IPS-NIHi11 (cell line): Measurements from ENCODE around the gene MAP1LC3B.

ENCODE experiments used
- DNase-seq: peaks from one replicate; pipeline ENCODE4 v3.0.0; 2012; ENCODE audit warnings: mixed read lengths, low spot score

Gene MAP1LC3B

DNA sequence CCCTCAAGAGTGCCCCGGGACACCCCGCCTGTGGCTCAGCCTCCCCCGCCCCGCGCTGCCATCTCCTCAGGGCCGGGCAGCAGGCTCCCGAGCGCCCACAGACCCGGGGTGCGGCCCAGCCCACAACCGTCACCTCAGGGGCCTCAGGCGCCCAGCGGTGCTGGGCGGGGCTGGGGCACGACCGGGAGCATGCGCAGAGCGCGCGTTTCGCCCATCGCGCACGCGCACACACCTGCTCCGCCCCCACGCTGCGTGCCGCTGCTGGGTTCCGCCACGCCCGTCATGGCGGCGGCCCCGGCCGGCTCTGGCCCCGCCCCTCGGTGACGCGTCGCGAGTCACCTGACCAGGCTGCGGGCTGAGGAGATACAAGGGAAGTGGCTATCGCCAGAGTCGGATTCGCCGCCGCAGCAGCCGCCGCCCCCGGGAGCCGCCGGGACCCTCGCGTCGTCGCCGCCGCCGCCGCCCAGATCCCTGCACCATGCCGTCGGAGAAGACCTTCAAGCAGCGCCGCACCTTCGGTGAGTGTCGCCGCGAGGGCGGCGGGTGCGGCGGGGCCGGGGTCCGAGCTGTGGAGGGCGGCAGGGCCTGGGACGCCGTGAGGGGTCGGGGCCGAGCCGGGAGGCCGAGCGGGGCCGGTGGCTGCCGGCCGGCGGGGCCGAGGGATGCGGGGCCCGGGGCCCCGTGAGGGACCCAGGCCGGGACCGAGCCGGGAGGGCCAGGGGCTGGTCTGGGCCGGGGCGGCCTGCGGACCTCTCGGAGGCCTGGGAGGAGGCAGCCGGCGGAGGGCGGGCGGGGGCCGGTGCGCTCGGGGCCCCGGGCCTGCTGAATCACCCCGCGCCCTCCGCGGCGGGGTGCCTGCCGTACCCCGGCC is at the start of gene MAP1LC3B:
Gene MAP1LC3B, plus strand, starts transcription at position 387 of the 871 bp plus-strand sequence. Its CDS starts 92 bp downstream, at position 479.
- DNase-seq: peak; percentile 96

DNA sequence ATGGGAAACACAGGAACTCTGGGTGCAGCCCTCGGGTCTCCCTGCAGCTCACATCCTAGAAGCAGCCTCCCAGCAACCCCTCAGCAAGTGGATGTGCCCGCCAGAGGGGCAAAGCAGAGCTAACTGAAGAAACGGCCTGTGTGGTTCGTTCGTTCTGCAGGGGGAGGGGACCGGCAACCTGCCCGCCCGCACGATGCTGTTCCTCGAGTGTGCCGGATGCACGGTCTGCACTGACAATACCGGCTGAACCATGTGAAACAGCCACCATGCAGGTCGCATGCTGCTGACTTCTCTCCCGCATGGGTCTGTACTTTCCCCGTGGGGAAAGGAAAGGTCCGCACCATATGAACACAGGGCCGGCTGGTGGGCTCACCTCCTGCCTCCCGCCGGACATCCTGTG is 49.6 kb upstream of the MAP1LC3B start:
- DNase-seq: no peak

DNA sequence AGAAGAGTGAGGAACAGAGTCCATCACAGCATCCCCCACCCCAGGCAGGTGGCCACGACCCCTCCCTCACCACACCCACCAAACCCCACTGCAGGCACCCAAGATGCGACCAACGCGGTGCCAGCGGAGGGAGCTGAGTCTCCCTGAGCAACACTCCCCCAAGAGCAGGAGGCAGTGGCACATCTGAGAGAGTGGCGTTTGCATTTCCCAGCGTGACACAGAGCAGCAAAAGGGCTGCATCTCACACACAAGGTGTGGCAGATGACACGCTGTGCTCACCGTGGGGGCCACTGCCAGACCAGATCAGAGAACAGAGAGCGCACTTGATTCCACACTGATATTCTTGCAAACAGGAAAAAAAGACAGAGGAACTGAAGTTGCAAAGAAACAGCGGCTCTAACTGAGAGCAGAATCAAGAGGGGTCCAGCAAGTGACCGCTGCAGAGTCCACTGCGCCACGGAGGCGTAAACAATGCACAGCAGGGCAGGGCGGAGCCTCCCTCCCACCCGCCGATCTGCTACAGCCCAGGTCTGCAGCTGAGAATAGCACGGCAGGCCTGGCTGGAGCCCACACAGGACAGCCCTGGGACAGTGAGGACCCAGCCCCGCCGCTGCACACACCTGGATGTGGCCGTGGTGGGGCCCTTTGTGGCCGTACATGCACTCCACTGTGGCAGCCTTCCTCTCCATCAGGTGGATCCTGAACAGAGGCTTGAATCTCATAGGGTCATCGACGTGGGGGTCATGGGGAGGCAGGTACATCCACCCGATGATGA is 49.0 kb upstream of the MAP1LC3B start:
- no peak for DNase-seq

DNA sequence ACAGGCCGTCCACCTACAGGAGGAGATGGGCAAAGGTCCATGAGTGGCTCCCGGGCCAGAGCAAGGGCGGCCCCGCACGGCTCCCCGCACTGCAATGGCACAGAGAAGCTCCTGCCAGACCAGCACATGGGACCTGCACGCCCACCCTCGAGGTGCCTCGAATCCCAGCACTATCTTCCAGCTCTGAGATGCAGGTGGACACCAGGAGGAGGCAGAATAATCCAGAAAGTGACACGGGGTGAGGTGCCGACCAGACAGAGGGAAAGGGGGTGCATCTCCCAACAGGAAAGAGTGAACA is 48.4 kb upstream of the MAP1LC3B start:
- no peak for DNase-seq

DNA sequence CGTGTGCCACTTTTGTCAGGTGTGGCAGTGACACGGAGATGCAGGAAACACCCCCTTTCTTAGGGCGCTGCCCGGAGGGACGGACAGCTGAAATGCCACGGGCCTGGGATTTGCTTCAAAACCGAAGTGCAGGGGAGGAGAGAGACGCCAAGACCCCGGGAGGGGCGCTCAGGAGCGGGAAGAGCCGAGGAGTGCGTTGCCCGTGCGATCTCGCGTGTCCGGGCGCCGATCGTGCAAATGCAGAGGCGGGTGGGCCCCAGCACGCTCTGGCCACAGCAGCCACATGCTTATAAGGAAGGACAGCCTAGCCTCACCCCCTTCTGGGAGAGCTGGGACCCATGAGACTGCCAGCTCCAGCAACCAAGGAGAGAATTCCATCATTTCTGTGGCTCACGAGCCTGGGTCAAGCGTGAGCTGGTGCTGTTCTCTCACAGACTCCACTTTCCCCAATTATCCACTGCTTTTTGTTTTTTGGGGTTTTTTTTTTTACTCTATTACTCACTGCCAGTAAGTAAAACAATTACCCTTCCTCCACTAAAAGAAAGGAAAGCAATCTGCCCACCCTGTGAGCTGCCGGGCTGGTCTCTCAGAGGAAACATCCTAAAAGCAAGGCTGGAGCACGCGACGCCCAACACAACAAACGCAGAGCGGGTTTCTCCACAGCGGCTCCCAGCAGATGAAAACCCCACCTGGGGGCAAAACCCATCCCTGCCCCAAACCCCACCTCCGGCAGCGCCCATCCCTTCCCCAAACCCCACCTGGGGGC is 47.8 kb upstream of the MAP1LC3B start:
- no peak for DNase-seq

DNA sequence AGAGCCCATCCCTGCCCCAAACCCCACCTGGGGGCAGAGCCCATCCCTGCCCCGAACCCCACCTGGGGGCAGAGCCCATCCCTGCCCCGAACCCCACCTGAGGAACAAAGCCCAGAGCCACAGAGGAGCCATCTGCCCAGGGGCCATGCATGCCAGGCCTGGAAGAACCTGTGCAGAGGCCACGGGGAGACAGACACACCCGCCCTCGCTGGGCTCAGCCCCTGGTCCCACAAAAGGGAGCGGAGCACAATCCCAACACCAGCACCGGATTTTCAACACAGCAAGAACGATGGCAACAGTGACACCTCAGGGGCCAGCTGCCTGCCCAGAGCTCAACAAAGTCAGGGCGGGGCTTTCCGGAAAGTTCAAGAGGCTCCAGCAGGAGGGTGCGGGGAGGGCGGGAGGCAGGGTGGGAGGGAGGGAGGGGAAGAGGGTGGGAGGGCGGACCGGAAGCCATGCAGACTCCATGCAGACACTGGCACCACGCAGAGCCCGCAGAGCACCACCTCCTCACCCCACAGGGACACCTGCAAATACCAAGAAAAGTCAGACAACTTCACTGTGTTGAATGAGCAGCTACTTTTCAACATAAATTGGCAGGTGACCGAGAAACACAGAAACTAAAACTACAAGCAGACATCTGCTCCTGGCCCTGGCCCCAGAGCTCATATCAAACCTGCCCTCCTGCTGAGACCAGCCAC is 47.1 kb upstream of the MAP1LC3B start:
- peak; percentile 72 for DNase-seq

DNA sequence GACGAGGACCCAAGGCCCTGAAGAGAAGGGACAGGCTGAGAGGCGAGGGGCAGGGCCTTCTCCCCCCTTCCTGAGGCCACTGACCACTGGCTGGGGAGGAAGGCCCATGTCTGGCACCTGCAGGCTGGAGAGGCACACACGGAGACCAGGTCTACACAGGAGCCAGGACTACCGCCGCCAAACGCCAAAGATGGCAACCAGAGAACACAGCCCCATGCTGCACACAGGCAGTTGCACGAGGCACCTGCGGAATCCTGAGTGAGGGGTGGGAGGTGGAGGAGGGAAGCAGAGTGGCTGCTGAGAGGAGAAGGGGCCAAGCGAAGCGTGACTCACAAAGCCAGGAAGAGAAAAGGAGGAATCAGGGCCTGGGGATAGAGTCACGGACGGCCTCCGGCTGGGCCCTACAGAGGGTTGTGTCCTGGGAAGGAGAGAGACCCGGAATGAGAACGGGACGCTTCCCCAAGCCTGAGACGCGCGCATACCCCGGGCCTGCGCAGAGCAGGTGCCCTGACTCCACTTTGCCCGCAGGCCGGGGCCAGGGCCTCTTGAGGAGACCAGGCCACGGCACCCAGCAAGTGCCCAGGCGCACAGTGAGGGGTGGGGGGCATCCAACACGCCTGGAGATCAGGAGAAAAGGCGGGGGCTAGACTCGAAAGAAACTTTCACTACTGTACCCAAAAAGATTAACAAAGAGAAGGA is 46.3 kb upstream of the MAP1LC3B start:
- DNase-seq: no peak

DNA sequence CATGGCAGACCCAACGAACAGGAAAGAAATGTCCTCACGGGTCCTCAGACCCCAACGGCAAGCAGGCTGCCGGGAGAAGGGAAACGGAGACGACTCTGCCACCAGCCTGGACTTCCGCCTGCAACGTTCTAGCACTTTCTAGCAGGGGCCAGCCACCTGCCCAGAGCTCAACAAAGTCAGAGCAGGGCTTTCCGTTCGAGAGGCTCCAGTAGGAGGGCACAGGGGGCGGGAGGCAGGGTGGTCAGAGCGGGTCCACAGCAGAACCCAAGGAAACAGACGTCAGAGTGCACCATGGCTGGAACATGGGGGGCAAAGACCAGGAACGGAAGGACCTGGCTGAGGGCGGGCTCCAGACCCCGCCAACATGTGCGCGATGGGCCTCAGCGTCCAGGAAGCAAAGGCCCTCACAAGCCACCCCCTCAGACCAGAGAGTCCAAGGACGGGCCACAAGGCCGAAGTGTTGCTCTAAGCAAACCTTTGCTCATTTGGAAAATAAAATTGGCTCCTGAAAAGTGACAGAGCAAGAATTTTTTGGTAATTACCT is 45.5 kb upstream of the MAP1LC3B start:
- no peak for DNase-seq

DNA sequence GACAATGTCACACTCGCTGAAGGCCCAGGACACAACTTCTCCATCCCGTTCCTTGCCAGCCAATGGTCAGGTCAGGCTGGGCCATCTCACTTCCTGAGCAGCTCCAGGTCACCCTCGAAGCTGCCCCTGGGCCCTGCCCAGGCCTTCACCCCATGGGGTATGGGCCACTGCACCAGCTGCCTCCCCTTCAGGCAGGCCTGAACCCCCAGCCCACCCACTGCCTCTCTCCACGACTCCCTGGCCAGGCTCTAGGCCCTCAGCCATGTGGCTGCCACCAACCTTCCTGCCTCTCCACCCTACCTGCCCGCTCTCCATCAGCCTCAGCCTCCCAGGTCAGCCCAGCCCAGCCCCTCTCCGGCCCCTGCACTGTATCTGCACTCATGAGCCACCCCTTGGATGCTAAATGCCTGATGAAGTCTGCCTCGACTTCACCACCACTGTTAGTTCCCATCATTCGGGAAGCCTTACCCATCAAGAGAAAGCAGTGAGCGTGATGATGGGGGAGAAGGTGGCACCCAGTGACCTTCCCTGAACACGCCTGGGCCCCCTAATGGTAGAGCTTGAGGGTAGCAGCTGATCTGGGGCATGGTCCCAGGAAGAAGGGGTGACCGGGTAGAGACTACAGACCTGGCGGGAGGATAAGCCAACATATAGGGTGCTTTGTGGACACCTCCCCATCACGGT is 44.1 kb upstream of the MAP1LC3B start:
- DNase-seq: no peak

DNA sequence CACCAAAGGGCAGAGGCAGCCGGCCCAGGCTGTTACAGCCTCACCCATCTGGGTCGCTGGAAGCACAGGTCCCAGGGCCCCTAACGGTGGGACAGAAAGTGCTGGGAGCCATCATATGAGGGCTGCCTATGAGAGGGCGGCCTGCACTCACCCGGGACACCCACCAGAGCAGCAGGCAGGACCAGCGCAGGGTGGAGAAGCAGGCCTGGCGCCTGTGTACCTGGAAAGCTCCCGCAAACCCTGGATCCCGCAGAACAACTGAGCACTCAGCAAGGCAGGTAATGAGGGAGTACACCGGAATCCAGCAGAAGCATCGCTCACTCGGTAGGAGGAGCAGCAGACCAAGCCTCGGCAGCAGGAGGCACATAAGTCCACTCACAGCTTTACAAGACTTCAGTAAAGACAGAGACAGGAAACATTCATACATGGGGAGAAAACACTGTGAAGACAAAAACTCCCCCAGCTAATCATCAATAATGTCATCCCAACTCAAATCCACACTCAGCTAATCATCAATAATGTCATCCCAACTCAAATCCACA is 43.4 kb upstream of the MAP1LC3B start:
- no peak for DNase-seq

DNA sequence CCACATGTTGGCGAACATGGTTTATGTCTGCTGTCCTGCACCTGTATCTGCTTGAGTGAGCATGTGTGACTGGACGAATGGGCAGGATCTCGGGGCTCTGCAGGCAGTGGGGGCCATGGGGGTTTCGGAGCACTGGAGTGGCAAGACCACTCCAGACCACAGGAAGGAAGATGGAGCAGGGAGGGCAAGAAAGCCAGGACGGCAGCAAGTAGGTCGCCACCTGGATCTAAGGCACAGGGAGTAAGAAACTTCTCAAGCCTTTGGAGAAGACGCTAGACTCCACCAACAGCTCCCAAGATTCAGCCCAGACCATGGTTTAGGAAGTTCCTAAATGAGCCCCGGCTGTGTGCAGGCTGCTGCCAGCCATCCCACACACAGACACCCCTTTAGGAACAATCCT is 42.1 kb upstream of the MAP1LC3B start:
- DNase-seq: no peak

DNA sequence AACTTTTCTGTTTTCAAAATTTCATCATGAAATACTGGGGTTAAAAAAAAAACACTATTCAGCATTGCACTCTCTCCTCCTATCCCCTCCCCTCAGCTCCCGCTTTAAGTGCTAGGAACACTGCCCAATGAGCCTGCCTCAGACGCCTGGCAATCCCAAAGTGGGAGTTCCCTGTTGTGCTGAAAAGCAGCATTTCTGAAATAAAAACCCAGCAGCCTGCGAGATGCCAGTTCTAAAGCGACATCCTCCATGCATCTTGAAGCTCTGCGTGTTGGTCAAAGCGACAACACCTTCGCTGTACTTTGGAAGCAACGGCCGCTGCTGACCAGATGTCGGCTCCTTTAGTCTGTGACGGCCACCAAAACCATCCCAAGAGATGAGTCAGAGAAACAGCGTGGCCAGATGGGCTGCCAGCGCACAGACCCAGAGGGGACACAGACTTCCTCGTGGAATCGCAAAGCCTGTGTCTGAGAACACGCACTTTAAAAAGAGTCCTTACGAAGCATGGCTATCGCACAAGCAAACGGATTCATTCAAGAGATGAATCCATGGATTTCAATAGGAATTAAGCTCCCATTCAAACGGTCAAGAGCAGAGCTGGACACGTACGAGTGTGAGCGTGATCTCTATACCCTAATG is 41.3 kb upstream of the MAP1LC3B start:
- no peak for DNase-seq

DNA sequence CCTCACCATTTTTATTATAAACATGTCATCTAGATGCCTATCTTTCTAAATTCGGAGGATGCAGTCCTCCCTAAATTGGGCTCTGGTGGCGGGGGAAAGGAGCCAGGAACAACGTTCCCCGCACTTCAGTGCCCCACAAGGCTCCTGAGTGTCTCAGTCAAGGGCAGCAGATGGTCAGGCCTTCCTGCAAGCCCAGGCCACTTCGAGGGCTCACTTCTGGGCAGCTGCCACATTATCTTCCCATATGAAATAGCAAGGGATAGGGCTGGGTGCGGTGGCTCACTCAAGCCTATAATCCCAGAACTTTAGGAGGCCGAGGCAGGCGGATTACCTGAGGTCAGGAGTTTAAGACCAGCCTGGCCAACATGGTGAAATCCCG is 40.8 kb upstream of the MAP1LC3B start:
- no peak for DNase-seq

DNA sequence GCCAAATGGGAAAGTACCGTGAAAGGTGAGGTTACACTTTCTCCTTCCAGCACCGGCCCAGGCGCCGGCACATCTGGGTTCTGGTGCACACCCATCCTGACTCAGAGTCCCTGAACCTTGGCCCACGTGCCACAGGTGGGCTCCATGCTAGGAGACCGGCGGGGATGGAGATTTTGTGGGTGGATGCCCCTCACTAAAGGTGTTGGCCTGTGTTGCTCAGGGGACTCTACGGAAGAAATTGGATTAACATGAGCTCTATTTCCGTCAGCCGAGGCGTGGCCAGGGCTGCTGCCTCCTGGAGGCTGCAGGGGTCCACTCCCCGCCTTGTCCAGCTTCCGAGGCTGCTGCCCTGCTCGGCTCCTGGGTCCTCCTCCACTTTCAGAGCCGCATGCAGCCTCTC is 39.3 kb upstream of the MAP1LC3B start:
- no peak for DNase-seq

DNA sequence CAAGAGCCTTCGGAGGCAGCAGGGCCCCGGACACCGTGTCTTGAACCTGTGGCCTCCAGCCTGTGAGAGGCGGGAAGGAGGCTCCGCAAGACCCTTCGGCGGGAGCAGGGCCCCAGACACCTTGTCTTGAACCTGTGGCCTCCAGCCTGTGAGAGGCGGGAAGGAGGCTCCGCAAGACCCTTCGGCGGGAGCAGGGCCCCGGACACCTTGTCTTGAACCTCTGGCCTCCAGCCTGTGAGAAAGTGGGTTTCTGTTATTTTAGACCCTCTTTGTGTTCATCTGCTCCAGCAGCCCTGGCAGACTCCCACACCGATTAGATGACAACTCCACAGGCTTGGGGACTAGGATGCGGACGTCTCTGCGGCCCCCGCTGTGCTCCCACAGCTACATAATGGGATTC is 38.5 kb upstream of the MAP1LC3B start:
- DNase-seq: no peak

DNA sequence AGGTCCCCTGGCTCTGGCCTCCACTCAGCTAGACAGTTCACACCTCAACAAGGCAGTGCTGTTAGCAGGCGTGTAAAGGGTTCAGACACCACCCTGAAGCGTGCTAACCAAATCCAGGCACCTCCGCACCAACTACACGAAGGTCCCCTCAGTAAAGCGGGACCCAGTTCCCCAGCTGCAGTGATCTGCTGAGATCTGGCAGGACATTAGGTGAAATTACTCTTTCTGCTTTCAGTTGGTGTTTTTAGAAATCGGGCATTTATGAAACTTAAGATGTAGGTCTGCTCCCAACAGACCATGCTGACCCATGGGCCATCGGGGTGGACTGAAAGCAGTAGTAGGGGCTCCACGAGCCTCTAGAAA is 35.7 kb upstream of the MAP1LC3B start:
- DNase-seq: no peak

DNA sequence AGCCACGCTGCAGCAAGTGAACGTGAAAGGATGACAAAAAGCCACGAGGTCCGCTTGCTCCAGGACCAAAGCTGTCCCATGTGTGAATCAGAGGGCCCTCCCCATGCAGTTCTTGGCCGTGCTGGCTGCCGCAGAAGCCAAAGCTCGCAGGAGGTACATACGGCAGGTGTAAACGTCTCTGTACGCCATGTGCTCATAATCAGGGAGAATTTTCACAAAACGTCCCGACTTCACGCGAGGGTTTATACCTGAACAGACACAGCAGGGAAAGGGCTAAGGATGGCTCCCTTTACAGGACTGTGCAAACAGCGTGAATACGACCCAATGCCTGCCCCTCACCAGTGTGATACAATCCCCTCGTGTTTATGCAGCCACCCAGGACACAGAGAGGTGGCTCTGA is 33.9 kb upstream of the MAP1LC3B start:
- DNase-seq: no peak

DNA sequence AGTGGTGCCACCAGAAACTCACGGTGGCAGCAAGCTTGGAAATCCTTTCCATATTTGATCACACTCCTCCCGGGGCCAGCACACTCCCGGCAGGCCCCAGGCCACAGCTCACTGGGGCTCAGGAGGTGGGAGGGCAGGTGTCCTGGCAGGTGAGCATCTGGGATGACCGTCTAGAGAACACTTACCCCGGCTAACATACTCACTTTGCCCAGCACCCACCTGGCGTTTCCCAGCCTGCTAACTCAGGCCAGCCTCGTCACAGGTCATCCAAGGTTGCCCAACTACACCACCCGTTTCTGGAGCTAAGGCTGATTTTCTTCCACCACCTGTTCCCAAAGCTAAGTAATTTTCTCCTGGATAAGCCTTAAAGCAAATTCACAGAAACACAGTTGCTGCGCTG is 33.4 kb upstream of the MAP1LC3B start:
- DNase-seq: no peak

DNA sequence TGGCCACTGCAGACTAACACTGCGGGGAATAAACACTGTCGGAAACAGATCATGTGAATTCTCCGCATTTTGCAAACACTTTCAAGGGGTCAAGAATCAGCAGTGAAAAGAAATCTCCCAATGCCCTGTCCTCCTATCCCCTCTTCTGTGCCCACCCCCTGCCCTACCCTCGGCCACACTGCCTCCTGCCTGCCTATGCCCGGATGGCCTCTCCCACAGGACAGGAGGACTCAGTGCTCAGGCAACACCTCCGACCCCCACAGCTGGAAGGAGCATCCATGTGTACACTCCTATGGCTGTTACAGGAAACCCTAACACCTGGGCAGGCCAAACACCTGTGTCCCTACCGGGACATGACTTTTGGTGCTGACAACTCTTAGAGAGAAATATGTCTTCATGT is 33.0 kb upstream of the MAP1LC3B start:
- DNase-seq: no peak
